Measurements from ENCODE around the gene ANXA6. TPM values are rescaled to one million over a fixed set of nuclear protein-coding genes. Genes with fewer than 3 reads are reported as not detected.
A peak's percentile ranks its signal among the peaks of the same experiment; 100 is the strongest.

ANXA6 gene
- total RNA-seq, 4 donors from 2014 or later, result 21.7 to 64.4 (median 49.5) TPM

GRCh38 chr5:151073280-151073679 lies 84.3 kb downstream of the ANXA6 start:
- WGBS, result 95% methylated on average over 2 of the region's 2 CpGs
- no peaks in the 10 kb centered on the region for H3K36me3 ChIP-seq
- peaks cover 56% of the 10 kb centered on the region for H3K4me1 ChIP-seq
- no peak for DNase-seq (ENCODE audit: low spot score in 2 of 2)
- H3K27me3 ChIP-seq, result no peaks in the 10 kb centered on the region
- no peak overlapping the region for H3K27ac ChIP-seq
- H3K9me3 ChIP-seq, result no peaks in the 10 kb centered on the region
- no peak overlapping the region for H3K4me3 ChIP-seq
- TF ChIP-seq EP300 (IDR thresholded peaks at IDR 0.05), result no peak
- TF ChIP-seq POLR2A (IDR thresholded peaks at IDR 0.05), result no peak
- TF ChIP-seq CTCF (IDR thresholded peaks at IDR 0.05), result no peak
- no peak for TF ChIP-seq POLR2AphosphoS5 (IDR thresholded peaks at IDR 0.05)

- H3K27ac ChIP-seq, result peak overlapping the region; percentile 22
- no peak overlapping the region for H3K4me3 ChIP-seq
- peaks cover 56% of the 10 kb centered on the region for H3K4me1 ChIP-seq
- WGBS, result 47% methylated on average over 5 of the region's 5 CpGs
- no peaks in the 10 kb centered on the region for H3K9me3 ChIP-seq
- H3K27me3 ChIP-seq, result no peaks in the 10 kb centered on the region
- no peak for DNase-seq (ENCODE audit: low spot score in 2 of 2)
- TF ChIP-seq CTCF (IDR thresholded peaks at IDR 0.05) (no peak), EP300 (IDR thresholded peaks at IDR 0.05) (no peak), POLR2AphosphoS5 (IDR thresholded peaks at IDR 0.05) (no peak), POLR2A (IDR thresholded peaks at IDR 0.05) (no peak)
- no peaks in the 10 kb centered on the region for H3K36me3 ChIP-seq
Measured at GRCh38 chr5:151072630-151073025, 85.0 kb downstream of the ANXA6 start.

- Histone ChIP-seq H3K27ac (peak overlapping the region; percentile 22), H3K4me1 (peaks cover 57% of the 10 kb centered on the region), H3K27me3 (no peaks in the 10 kb centered on the region), H3K4me3 (no peak overlapping the region), H3K9me3 (no peaks in the 10 kb centered on the region), H3K36me3 (peaks cover 5% of the 10 kb centered on the region)
- WGBS, result 90% methylated on average over 10 of the region's 10 CpGs
- TF ChIP-seq POLR2AphosphoS5 (IDR thresholded peaks at IDR 0.05) (no peak), POLR2A (IDR thresholded peaks at IDR 0.05) (no peak)
- no peak for DNase-seq (ENCODE audit: low spot score in 2 of 2)
Measured at GRCh38 chr5:151071848-151072629, 85.5 kb downstream of the ANXA6 start.

GRCh38 chr5:151071021-151071420 lies 86.6 kb downstream of the ANXA6 start:
- H3K36me3 ChIP-seq, result peaks cover 7% of the 10 kb centered on the region
- DNase-seq (ENCODE audit: low spot score in 2 of 2), result no peak
- H3K27ac ChIP-seq, result no peak overlapping the region
- TF ChIP-seq POLR2A (IDR thresholded peaks at IDR 0.05) (no peak), CTCF (IDR thresholded peaks at IDR 0.05) (no peak), POLR2AphosphoS5 (IDR thresholded peaks at IDR 0.05) (no peak), EP300 (IDR thresholded peaks at IDR 0.05) (no peak)
- H3K9me3 ChIP-seq, result no peaks in the 10 kb centered on the region
- H3K4me1 ChIP-seq, result peaks cover 49% of the 10 kb centered on the region
- H3K4me3 ChIP-seq, result no peak overlapping the region
- WGBS, result 96% methylated on average over 4 of the region's 4 CpGs
- no peaks in the 10 kb centered on the region for H3K27me3 ChIP-seq

GRCh38 chr5:151070449-151070848 lies 87.1 kb downstream of the ANXA6 start:
- no peaks in the 10 kb centered on the region for H3K27me3 ChIP-seq
- peaks cover 43% of the 10 kb centered on the region for H3K4me1 ChIP-seq
- H3K27ac ChIP-seq, result no peak overlapping the region
- no peak for DNase-seq (ENCODE audit: low spot score in 2 of 2)
- H3K4me3 ChIP-seq, result no peak overlapping the region
- WGBS, result 74% methylated on average over 2 of the region's 2 CpGs
- peaks cover 7% of the 10 kb centered on the region for H3K36me3 ChIP-seq
- H3K9me3 ChIP-seq, result no peaks in the 10 kb centered on the region
- TF ChIP-seq CTCF (IDR thresholded peaks at IDR 0.05) (no peak), EP300 (IDR thresholded peaks at IDR 0.05) (no peak), POLR2AphosphoS5 (IDR thresholded peaks at IDR 0.05) (no peak), POLR2A (IDR thresholded peaks at IDR 0.05) (no peak)

All from suprapubic skin (tissue), 4 donors.